Mesothelial cell of epicardium (in vitro differentiated cells): Measurements from ENCODE around the gene RANBP1. TPM values are rescaled to one million over a fixed set of nuclear protein-coding genes. Genes with fewer than 3 reads are reported as not detected.

Experiments used
- DNase-seq, 2 experiments: peaks; one replicate each; pipeline ENCODE4 v3.0.0; 2021; ENCODE audit warnings: low spot score in 2 of 2; ENCODE audit not compliant: unreplicated experiment in 2 of 2
- H3K27ac Mint-ChIP-seq: 2 replicates; pipeline ENCODE4 v1.8.0; 2021; ENCODE audit warnings: mixed read lengths
- H3K27me3 Mint-ChIP-seq: 2 replicates; pipeline ENCODE4 v1.8.0; 2021; ENCODE audit warnings: low read depth, mixed read lengths
- H3K36me3 Mint-ChIP-seq: 2 replicates; pipeline ENCODE4 v1.8.0; 2021; ENCODE audit warnings: mixed read lengths
- H3K4me1 Mint-ChIP-seq: 2 replicates; pipeline ENCODE4 v1.8.0; 2021; ENCODE audit warnings: mixed read lengths
- H3K4me3 Mint-ChIP-seq: 2 replicates; pipeline ENCODE4 v1.8.0; 2021; ENCODE audit warnings: mild to moderate bottlenecking, moderate library complexity, mixed read lengths
- H3K9me3 Mint-ChIP-seq: 2 replicates; pipeline ENCODE4 v1.8.0; 2021; ENCODE audit warnings: mixed read lengths
- total RNA-seq: library from RNA; stranded (reverse); gene quantifications from 3 replicates; pipeline ENCODE4 v1.2.1, GENCODE V29; 2021
- TF ChIP-seq, protein P1 (sequence below): fragments of 200-600 bp; sonication (generic); IDR thresholded peaks from one replicate; pipeline ENCODE4 v1.5.0; 2021; ENCODE audit warnings: antibody characterized with exemption; ENCODE audit not compliant: unreplicated experiment

RANBP1 gene
- total RNA-seq, 1 donor from 2014 or later = 154 TPM

DNA sequence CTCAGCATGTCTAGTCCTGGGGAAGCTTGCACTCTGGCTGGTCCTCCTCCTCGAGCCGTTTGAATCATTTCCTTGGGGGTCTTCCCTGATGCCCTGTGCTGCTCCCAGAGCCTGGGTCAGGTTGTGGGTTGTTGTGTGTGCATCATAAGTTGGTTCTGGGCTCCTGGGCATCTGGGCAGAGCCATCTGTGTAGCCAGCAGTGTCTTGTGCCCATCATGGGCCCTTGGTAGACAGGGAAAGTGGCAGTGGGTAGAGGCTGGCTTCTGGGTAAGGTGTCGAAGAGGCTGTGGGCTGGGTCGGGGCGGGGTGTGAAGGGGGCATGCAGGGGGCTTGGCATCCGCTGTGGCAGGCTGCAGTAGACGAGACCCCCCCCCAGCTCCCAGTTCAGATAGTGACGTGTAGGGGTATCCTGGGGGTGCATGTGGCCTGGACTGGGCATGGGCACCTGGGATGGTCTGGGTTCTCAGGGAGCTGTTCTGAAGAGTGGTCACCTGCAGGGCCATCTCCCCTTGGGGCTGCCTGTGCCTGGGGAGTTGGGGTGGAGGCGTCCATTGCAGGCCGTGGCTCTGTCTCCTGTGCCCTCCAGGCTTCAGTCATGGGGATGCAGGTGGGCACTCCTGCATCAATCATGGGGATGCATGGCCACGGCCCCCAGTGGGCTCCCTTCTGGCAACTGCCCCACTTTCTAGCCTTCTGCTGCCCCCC, 8.3 kb downstream of the RANBP1 start:
- Mint-ChIP-seq H3K27me3 (no peaks in the 10 kb centered on the region), H3K9me3 (no peaks in the 10 kb centered on the region), H3K4me1 (peaks cover 2% of the 10 kb centered on the region), H3K4me3 (no peak overlapping the region), H3K27ac (no peak overlapping the region), H3K36me3 (peaks cover 13% of the 10 kb centered on the region)
- TF ChIP-seq, protein P1, sequence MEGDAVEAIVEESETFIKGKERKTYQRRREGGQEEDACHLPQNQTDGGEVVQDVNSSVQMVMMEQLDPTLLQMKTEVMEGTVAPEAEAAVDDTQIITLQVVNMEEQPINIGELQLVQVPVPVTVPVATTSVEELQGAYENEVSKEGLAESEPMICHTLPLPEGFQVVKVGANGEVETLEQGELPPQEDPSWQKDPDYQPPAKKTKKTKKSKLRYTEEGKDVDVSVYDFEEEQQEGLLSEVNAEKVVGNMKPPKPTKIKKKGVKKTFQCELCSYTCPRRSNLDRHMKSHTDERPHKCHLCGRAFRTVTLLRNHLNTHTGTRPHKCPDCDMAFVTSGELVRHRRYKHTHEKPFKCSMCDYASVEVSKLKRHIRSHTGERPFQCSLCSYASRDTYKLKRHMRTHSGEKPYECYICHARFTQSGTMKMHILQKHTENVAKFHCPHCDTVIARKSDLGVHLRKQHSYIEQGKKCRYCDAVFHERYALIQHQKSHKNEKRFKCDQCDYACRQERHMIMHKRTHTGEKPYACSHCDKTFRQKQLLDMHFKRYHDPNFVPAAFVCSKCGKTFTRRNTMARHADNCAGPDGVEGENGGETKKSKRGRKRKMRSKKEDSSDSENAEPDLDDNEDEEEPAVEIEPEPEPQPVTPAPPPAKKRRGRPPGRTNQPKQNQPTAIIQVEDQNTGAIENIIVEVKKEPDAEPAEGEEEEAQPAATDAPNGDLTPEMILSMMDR = no peak
- DNase-seq = no peak

DNA sequence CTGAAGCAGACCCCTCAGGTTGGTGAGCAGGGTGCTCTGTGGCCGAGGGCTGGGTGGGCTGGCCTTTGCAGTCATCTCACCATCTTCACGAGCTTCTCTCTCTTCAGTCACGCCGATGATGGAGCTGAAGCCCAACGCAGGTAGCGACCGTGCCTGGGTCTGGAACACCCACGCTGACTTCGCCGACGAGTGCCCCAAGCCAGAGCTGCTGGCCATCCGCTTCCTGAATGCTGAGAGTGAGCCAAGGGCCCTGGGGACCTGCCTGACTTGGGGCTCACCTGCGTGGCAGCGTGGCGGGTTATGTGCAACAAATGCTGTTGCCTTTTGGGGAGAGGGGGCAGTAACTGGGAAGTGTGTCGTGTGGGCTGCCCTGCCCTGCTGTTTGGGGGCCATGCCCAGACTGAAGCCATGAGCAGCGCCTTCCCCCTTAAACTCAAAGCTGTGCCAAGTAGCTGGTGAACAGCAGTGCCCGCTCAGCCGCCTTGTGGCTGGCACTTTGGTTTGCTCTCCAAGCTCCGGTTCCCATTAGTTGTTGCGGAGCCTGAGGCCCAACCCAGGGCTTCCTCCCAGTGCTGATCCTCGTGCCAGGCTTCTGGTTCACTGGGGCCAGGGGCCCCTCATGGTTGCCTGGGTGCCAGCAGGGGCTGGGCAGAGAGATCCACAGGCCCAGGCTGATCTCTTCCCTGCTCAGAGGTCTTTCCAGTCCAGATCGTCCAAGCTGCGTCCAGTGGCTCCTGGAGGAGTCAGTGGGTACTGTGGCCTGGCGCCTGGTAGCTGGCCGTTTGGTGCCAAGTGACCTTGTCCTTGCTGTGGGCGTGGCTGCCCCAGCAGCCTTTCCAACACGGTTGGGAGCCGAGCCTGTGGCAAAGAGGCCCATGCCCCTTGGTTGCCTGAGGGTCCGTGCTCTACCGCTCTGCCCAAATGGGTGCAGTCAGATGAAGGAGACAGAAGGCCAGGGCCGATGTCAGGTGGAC, 9.6 kb downstream of the RANBP1 start:
- H3K36me3 Mint-ChIP-seq = peaks cover 13% of the 10 kb centered on the region
- no peak overlapping the region for H3K4me3 Mint-ChIP-seq
- H3K27me3 Mint-ChIP-seq = no peaks in the 10 kb centered on the region
- TF ChIP-seq, protein P1 = no peak
- H3K4me1 Mint-ChIP-seq = no peaks in the 10 kb centered on the region
- H3K9me3 Mint-ChIP-seq = no peaks in the 10 kb centered on the region
- H3K27ac Mint-ChIP-seq = no peak overlapping the region
- DNase-seq = no peak

DNA sequence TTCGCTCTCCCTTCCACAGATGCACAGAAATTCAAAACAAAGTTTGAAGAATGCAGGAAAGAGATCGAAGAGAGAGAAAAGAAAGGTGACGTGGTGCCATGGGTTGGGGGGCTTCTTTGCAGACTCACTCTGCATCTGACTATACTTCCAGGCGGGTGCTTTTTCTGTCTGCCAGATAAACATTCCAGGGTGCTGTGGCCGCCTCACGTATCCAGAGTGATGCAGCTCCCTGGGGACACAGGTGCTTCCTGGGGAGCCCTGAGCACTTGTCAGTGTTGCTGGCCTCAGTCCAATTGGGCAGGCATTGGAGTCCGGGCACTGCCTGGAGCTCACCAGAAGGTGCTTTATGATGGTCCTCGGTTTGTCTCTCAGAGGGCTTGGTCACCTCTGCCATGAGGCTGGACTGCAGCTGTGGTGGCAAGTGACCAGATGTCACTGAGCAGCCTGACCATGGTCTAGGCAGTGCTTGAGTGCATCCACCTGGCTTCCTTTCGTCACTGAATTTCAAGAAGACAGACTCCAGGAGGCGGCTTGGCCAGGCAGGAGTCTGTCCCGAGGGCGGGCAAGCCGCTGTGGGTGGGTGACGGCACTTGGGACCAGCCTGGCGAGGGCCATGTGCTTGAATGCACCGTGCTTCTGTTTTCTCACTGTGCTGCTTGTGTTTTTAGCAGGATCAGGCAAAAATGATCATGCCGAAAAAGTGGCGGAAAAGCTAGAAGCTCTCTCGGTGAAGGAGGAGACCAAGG, 10.6 kb downstream of the RANBP1 start:
- Mint-ChIP-seq H3K9me3 (no peaks in the 10 kb centered on the region), H3K27ac (no peak overlapping the region), H3K4me3 (no peak overlapping the region), H3K36me3 (peaks cover 13% of the 10 kb centered on the region), H3K27me3 (no peaks in the 10 kb centered on the region), H3K4me1 (no peaks in the 10 kb centered on the region)
- TF ChIP-seq, protein P1 = no peak
- DNase-seq = no peak

DNA sequence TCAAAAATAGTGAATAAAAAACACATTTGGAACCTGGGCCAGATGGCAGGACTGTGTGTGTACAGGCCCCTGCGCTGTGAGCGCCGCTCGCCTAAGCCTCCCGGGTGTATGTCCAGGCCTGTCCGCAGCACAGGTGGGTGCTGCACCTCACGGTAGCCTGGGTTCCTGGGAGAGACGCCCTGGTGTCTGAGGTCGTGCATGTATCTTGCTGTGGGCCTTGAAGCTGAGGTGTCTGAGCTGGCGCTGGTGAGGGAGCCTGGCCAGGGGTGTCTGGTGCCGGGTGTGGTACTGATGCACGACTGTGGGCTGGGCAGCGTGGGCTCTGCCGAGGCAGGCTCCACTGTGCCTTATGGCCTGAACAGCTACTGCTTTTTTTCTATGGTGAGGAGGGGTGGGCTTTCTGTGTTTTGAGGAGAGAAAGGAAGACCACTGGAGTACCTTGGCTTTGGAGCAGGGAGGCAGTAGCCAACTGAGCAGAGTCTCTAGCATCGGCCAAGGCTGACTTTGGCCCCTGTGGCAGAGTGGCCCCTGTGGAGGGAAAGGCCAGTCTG, 11.5 kb downstream of the RANBP1 start:
- no peaks in the 10 kb centered on the region for H3K9me3 Mint-ChIP-seq
- peaks cover 8% of the 10 kb centered on the region for H3K36me3 Mint-ChIP-seq
- no peak overlapping the region for H3K27ac Mint-ChIP-seq
- no peaks in the 10 kb centered on the region for H3K4me1 Mint-ChIP-seq
- no peak overlapping the region for H3K4me3 Mint-ChIP-seq
- no peak for DNase-seq
- no peaks in the 10 kb centered on the region for H3K27me3 Mint-ChIP-seq
- TF ChIP-seq, protein P1 = no peak

DNA sequence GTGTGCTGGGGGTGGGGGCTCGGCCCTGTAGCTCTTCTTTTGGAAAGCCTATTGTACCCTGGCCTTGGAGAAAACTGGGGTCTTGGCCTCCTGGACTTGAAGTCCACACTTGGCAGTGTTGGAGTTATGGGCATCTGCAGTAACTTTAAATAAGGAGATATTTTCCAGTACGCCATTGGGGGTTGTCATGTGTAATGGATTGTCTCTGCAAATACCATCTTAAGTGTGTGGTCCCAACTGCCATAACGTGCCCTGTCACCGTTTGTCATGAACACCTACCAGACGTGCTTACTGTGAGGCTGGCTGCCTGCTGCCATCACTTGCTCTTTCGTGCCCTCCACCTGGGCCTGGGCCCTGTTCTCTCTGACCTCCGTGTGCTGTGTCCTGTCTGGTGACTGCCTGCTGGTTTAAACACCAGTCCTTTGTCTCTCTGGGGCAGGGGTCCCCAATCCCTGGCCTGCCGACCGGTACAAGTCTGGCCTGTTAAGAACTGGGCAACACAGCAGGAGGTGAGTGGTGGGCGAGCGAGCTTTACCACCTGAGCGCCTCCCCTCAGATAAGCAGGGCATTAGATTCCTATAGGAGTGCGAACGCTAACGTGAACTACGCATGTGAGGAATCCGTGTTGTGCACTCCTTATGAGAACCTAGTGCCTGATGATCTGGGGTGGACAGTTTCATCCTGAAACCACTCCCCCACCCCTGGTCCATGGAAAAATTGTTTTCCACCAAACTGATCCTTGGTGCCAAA, 12.1 kb downstream of the RANBP1 start:
- DNase-seq = no peak
- H3K4me3 Mint-ChIP-seq = no peak overlapping the region
- peaks cover 6% of the 10 kb centered on the region for H3K4me1 Mint-ChIP-seq
- TF ChIP-seq, protein P1 = no peak
- H3K9me3 Mint-ChIP-seq = no peaks in the 10 kb centered on the region
- H3K36me3 Mint-ChIP-seq = peaks cover 8% of the 10 kb centered on the region
- peak overlapping the region; percentile 9 for H3K27ac Mint-ChIP-seq
- no peaks in the 10 kb centered on the region for H3K27me3 Mint-ChIP-seq
